GM06990 (cell line): ENCODE data around the gene SEC11A.

Experiments used
- DNase-seq: peaks from one replicate; pipeline ENCODE4 v3.0.0-alpha.2; 2011; ENCODE audit not compliant: insufficient read length; ENCODE audit errors: extremely low read depth
- H3K27me3 ChIP-seq: replicated peaks from 2 replicates; pipeline ENCODE4 v1.6.0; 2011; ENCODE audit warnings: low read length; ENCODE audit not compliant: control insufficient read depth, insufficient read depth
- H3K36me3 ChIP-seq: 2 replicates; pipeline ENCODE4 v1.5.1; 2011; ENCODE audit warnings: low read length; ENCODE audit not compliant: control insufficient read depth, insufficient read depth
- H3K4me3 ChIP-seq: replicated peaks from 2 replicates; pipeline ENCODE4 v1.5.1; 2011; ENCODE audit warnings: low read depth, mild to moderate bottlenecking, control low read depth, low read length
- TF ChIP-seq, protein P1 (sequence below): IDR thresholded peaks from 2 replicates; pipeline ENCODE4 v1.5.1; 2011; ENCODE audit warnings: low read length, control low read depth, mild to moderate bottlenecking, inconsistent platforms; ENCODE audit not compliant: insufficient read depth, poor library complexity, severe bottlenecking

Gene SEC11A

DNA sequence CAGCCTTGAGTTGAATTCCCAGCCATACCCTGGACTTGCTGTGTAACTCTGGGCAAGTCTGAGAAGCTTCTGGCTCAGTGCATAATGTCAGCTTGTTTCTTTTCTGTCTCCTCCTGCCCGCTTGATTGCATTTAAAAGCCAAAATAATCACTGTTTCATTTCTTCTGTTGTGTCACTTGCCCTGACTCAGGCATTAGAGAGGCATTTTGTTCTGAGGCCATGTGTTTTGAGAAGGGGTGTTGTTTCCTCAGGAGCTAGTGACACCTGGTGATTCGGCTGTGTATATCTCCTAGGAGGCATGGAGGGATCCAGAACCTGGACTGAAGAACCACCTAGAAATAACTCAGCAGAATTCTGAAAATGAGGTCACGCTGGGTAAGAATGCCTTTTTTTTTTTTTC is 77.8 kb downstream of the SEC11A start:
- peaks cover 13% of the 10 kb centered on the region for H3K36me3 ChIP-seq
- TF ChIP-seq, protein P1, sequence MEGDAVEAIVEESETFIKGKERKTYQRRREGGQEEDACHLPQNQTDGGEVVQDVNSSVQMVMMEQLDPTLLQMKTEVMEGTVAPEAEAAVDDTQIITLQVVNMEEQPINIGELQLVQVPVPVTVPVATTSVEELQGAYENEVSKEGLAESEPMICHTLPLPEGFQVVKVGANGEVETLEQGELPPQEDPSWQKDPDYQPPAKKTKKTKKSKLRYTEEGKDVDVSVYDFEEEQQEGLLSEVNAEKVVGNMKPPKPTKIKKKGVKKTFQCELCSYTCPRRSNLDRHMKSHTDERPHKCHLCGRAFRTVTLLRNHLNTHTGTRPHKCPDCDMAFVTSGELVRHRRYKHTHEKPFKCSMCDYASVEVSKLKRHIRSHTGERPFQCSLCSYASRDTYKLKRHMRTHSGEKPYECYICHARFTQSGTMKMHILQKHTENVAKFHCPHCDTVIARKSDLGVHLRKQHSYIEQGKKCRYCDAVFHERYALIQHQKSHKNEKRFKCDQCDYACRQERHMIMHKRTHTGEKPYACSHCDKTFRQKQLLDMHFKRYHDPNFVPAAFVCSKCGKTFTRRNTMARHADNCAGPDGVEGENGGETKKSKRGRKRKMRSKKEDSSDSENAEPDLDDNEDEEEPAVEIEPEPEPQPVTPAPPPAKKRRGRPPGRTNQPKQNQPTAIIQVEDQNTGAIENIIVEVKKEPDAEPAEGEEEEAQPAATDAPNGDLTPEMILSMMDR, result no peak

DNA sequence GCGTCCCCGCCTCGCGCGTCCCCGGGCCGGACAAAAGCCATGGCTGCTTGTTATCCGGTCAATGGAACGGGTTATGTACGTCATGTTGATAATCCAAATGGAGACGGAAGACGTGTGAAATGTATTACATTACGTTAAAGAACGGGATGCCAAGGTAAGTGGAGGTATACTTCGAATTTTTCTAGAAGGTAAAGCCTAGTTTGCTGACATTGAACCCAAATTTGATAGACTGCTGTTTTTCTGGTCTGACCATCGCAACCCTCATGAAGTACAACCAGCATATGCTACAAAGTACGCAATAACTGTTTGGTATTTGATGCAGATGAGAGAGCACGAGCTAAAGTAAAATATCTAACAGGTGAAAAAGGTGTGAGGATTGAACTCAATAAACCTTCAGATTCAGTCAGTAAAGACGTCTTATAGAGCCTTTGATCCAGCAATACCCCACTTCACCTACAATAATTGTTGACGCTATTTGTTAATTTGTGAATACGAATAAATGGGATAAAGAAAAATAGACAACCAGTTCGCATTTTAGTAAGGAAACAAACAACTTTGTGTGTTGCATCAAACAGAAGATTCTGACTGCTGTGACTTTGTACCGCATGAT is 81.6 kb downstream of the SEC11A start:
- Histone ChIP-seq H3K27me3 (no peaks in the 10 kb centered on the region), H3K4me3 (peak overlapping the region; percentile 65), H3K36me3 (peaks cover under 1% of the 10 kb centered on the region; the same call in 1 of the 2 replicates)
- TF ChIP-seq, protein P1, result no peak
- DNase-seq, result no peak

More for the DNA sequence above, 77.8 kb downstream of the SEC11A start:
- Histone ChIP-seq H3K27me3 (no peaks in the 10 kb centered on the region), H3K4me3 (no peak overlapping the region)
- DNase-seq, result no peak

DNA sequence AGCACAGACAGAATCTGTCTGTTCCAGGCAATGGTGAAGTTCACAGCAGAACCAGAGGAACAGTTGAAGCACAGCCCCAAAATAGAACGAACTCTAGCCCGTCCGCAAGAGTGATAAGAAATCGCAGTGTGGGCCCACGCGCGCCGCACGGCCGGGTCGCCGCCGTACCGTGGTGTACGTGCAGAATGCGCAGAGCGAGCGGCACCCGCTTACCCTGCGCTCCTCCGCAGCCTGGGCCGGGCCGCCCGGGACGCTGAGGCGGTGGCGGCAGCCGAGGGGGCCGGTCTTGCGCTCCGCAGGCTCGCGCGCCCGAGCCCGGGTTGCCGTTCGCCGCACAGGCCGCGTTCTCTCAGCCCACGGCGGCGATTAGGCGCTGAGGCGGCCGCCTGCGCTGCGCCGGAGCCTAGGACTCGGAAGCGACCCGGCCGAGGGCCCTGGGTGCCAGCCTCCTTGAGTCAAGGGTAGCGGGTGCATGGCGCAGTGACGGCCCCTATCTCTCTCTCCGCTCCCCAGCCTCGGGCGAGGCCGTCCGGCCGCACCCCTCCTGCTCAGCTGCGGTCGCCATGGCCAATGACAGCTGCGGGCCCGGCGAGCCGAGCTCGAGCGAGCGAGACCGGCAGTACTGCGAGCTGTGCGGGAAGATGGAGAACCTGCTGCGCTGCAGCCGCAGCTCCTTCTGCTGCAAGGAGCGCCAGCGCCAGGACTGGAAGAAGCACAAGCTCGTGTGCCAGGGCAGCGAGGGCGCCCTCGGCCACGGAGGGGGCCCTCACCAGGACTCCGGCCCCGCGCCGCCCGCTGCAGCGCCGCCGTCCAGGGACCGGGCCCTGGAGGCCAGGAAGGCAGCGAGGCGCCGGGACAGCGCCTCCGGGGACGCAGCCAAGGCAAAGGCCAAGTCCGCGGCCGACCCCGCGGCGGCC is 82.4 kb downstream of the SEC11A start:
- H3K4me3 ChIP-seq, result peak overlapping the region; percentile 65
- TF ChIP-seq, protein P1, result no peak
- DNase-seq, result peak; percentile 82
- no peaks in the 10 kb centered on the region; the same call in 1 of the 2 replicates for H3K36me3 ChIP-seq
- H3K27me3 ChIP-seq, result no peaks in the 10 kb centered on the region

DNA sequence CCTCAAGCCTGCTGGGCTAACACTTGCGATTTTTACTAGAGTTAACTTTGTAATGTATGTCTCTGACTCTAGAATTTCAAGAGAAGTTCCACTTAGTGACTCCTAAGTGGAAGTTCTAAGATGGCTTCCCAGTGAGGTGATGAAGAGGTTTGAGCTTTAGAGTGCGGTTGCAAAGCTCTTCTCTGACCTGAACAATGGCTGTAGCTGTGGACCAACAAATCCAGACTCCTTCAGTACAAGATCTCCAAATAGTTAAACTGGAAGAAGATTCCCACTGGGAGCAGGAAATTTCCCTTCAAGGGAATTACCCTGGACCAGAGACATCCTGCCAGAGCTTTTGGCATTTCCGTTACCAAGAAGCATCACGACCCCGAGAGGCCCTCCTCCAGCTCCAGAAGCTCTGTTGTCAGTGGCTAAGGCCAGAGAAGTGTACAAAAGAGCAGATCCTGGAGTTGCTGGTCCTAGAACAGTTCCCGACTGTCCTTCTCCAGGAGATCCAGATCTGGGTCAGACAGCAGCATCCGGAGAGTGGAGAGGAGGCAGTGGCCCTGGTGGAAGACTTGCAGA is 84.2 kb downstream of the SEC11A start:
- Histone ChIP-seq H3K27me3 (no peaks in the 10 kb centered on the region), H3K36me3 (no peaks in the 10 kb centered on the region; the same call in 1 of the 2 replicates), H3K4me3 (peak overlapping the region; percentile 78)
- TF ChIP-seq, protein P1, result no peak
- no peak for DNase-seq

DNA sequence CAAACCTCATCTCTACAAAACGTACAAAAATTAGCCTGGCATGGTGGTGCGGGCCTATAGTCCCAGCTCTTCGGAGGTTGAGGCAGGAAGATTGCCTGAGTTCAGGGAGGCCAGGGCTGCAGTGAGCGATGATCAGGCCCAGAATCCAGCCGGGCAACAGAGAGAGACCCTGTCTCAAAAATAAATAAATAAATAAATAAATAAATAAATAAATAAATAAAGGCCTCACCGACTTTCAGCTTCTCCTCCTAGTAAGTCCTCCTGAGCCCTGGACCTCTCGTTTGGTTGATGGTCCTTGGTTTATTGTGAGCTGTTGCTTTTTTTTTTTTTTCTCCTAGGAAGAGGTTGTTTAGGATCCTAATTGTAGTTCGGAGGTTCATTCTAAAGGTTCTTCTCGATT is 86.9 kb downstream of the SEC11A start:
- Histone ChIP-seq H3K4me3 (no peak overlapping the region), H3K27me3 (no peaks in the 10 kb centered on the region), H3K36me3 (no peaks in the 10 kb centered on the region)
- TF ChIP-seq, protein P1, result no peak
- DNase-seq, result no peak
